ENCODE results near the gene ADD3.

GRCh38 chr10:110134917-110135316, 127.1 kb downstream of the ADD3 start:
- TF ChIP-seq SIN3A (IDR thresholded peaks at IDR 0.05; ENCODE audit: borderline replicate concordance, insufficient read depth, low read depth, low read length) (no peak), CTCF (IDR thresholded peaks at IDR 0.05) (no peak)

All from Panc1 (cell line).